Parathyroid adenoma (tissue), 2 donors: ENCODE data around the gene PSMB7.

Source experiments
- H2AFZ ChIP-seq: fragments of 300-600 bp; sonication (generic); one replicate; pipeline ENCODE4 v1.7.0; 2017; ENCODE audit warnings: antibody characterized with exemption, mild to moderate bottlenecking
- H3K27ac ChIP-seq: fragments of 300-600 bp; sonication (generic); one replicate; pipeline ENCODE4 v1.7.0; 2017
- H3K27me3 ChIP-seq: fragments of 300-600 bp; sonication (generic); one replicate; pipeline ENCODE4 v1.7.0; 2017; ENCODE audit warnings: low read length; ENCODE audit not compliant: control insufficient read depth, insufficient read depth
- H3K36me3 ChIP-seq: fragments of 300-600 bp; sonication (generic); one replicate; pipeline ENCODE4 v1.7.0; 2017; ENCODE audit warnings: low read length; ENCODE audit not compliant: control insufficient read depth, insufficient read depth
- H3K4me1 ChIP-seq: fragments of 300-600 bp; sonication (generic); one replicate; pipeline ENCODE4 v1.7.0; 2017; ENCODE audit warnings: control low read depth
- H3K4me2 ChIP-seq: fragments of 300-600 bp; sonication (generic); one replicate; pipeline ENCODE4 v1.7.0; 2017; ENCODE audit warnings: low read length
- H3K4me3 ChIP-seq: fragments of 300-600 bp; sonication (generic); one replicate; pipeline ENCODE4 v1.7.0; 2017; ENCODE audit warnings: low read depth, low read length
- H3K79me2 ChIP-seq: fragments of 300-600 bp; sonication (generic); one replicate; pipeline ENCODE4 v1.7.0; 2017; ENCODE audit warnings: control low read depth
- H3K9ac ChIP-seq: fragments of 300-600 bp; sonication (generic); one replicate; pipeline ENCODE4 v1.7.0; 2017; ENCODE audit warnings: mild to moderate bottlenecking
- H3K9me3 ChIP-seq: fragments of 300-600 bp; sonication (generic); one replicate; pipeline ENCODE4 v1.7.0; 2017; ENCODE audit warnings: low read length; ENCODE audit not compliant: control insufficient read depth
- CTCF ChIP-seq: fragments of 300-600 bp; sonication (generic); IDR thresholded peaks from one replicate; pipeline ENCODE4 v1.7.0; 2017; ENCODE audit warnings: antibody characterized with exemption, mild to moderate bottlenecking
- donor health status: primary hyperparathyroidism.

Gene PSMB7

GRCh38 chr9:124394596-124394995 is 20.6 kb downstream of the PSMB7 start:
- Histone ChIP-seq H2AFZ (no peak overlapping the region), H3K79me2 (peaks cover under 1% of the 10 kb centered on the region), H3K4me1 (peaks cover 4% of the 10 kb centered on the region), H3K9ac (no peak overlapping the region), H3K36me3 (no peaks in the 10 kb centered on the region), H3K27me3 (no peaks in the 10 kb centered on the region), H3K27ac (no peak overlapping the region), H3K4me2 (no peak overlapping the region), H3K9me3 (no peaks in the 10 kb centered on the region), H3K4me3 (no peak overlapping the region)
- no peak for TF ChIP-seq CTCF

- Histone ChIP-seq H3K9me3 (no peaks in the 10 kb centered on the region), H2AFZ (no peak overlapping the region), H3K9ac (no peak overlapping the region), H3K79me2 (peaks cover 3% of the 10 kb centered on the region), H3K27me3 (no peaks in the 10 kb centered on the region), H3K27ac (no peak overlapping the region), H3K4me1 (peaks cover 4% of the 10 kb centered on the region), H3K4me2 (no peak overlapping the region), H3K4me3 (no peak overlapping the region), H3K36me3 (no peaks in the 10 kb centered on the region)
- no peak for TF ChIP-seq CTCF
Measured at GRCh38 chr9:124394167-124394566, 21.1 kb downstream of the PSMB7 start.

- peak overlapping the region; percentile 65 for H3K27ac ChIP-seq
- H3K4me1 ChIP-seq: peaks cover 4% of the 10 kb centered on the region
- no peaks in the 10 kb centered on the region for H3K36me3 ChIP-seq
- no peaks in the 10 kb centered on the region for H3K27me3 ChIP-seq
- no peaks in the 10 kb centered on the region for H3K9me3 ChIP-seq
- no peak overlapping the region for H3K9ac ChIP-seq
- H2AFZ ChIP-seq: peak overlapping the region; percentile 18
- H3K4me3 ChIP-seq: peak overlapping the region; percentile 39
- peak overlapping the region; percentile 57 for H3K4me2 ChIP-seq
- peak; percentile 32 for TF ChIP-seq CTCF
- peaks cover 12% of the 10 kb centered on the region for H3K79me2 ChIP-seq
Measured at GRCh38 chr9:124392871-124393460, 22.3 kb downstream of the PSMB7 start.

GRCh38 chr9:124392254-124392870 is 22.9 kb downstream of the PSMB7 start:
- H3K79me2 ChIP-seq: peaks cover 12% of the 10 kb centered on the region
- H2AFZ ChIP-seq: peak overlapping the region; percentile 18
- no peak for TF ChIP-seq CTCF
- H3K27me3 ChIP-seq: no peaks in the 10 kb centered on the region
- H3K4me3 ChIP-seq: peak overlapping the region; percentile 39
- H3K4me1 ChIP-seq: peaks cover 4% of the 10 kb centered on the region
- H3K4me2 ChIP-seq: peak overlapping the region; percentile 57
- no peaks in the 10 kb centered on the region for H3K36me3 ChIP-seq
- no peak overlapping the region for H3K9ac ChIP-seq
- peak overlapping the region; percentile 65 for H3K27ac ChIP-seq
- no peaks in the 10 kb centered on the region for H3K9me3 ChIP-seq
